Vagina (tissue), 2 donors: ENCODE data around the gene REEP1. TPM values are rescaled to one million over a fixed set of nuclear protein-coding genes. Genes with fewer than 3 reads are reported as not detected.

ENCODE experiments used
- DNase-seq, 2 donors: peaks; one replicate each; pipeline ENCODE4 v3.0.0-alpha.2; 2017; ENCODE audit errors: extremely low spot score in 2 of 2
- H3K27ac ChIP-seq: fragments of 200-600 bp; sonication (generic); one replicate; pipeline ENCODE4 v1.5.1; 2019
- H3K27me3 ChIP-seq: fragments of 200-600 bp; sonication (generic); one replicate; pipeline ENCODE4 v1.5.1; 2019
- H3K36me3 ChIP-seq, 2 donors: fragments of 200-600 bp; sonication (generic); one replicate each; pipeline ENCODE4 v1.5.1; 2017 to 2019
- H3K4me1 ChIP-seq: fragments of 200-600 bp; sonication (generic); one replicate; pipeline ENCODE4 v1.5.1; 2019
- H3K4me3 ChIP-seq, 2 donors: fragments of 200-600 bp; sonication (generic); 1 replicate in 1 of 2; 2 replicates in 1 of 2; pipeline ENCODE4 v1.5.1; 2016 to 2019
- H3K9me3 ChIP-seq: fragments of 200-600 bp; sonication (generic); one replicate; pipeline ENCODE4 v1.5.1; 2019
- POLR2A ChIP-seq, 2 donors: fragments of 450-650 bp; IDR thresholded peaks; one replicate each; pipeline ENCODE4 v1.6.1; 2017; ENCODE audit warnings: antibody characterized with exemption in 2 of 2, mild to moderate bottlenecking in 2 of 2, moderate library complexity in 2 of 2
- POLR2AphosphoS5 ChIP-seq, 2 donors: sonication (generic); formaldehyde crosslinking; IDR thresholded peaks; one replicate each; pipeline ENCODE4 v1.9.0; 2017; ENCODE audit warnings: antibody characterized with exemption in 2 of 2, mild to moderate bottlenecking in 2 of 2, low read depth in 1 of 2; ENCODE audit not compliant: insufficient read depth in 1 of 2
- intact Hi-C: fragments of 100-400 bp; cut with DNase I; formaldehyde crosslinking; loops from one replicate; pipeline ENCODE4 v1.15.1; 2023
- total RNA-seq: library from RNA; depleted of rRNA; stranded (reverse); fragments of >200 nt; gene quantifications from one replicate; pipeline ENCODE4 v1.2.3, GENCODE V29; 2016
- TF ChIP-seq, protein P1 (sequence below), 3 experiments: fragments of 450-650 bp in 2 of 3; fragments of 200-600 bp in 1 of 3; sonication (generic) in 1 of 3; IDR thresholded peaks; one replicate each; pipeline ENCODE4 v1.5.1; 2017 to 2019; ENCODE audit warnings: antibody characterized with exemption in 3 of 3, mild to moderate bottlenecking in 2 of 3, moderate library complexity in 2 of 3

REEP1 gene
- total RNA-seq, 1 donor from 2014 or later, result 13.5 TPM

GRCh38 chr2:86221066-86221684 lies 116.3 kb downstream of the REEP1 start:
- Histone ChIP-seq H3K4me1 (peaks cover 32% of the 10 kb centered on the region), H3K4me3 (no peak overlapping the region), H3K27ac (peak overlapping the region; percentile 88), H3K36me3 (no peaks in the 10 kb centered on the region), H3K9me3 (no peaks in the 10 kb centered on the region), H3K27me3 (no peaks in the 10 kb centered on the region)
- no peak for TF ChIP-seq POLR2A (IDR thresholded peaks at IDR 0.05)
- no peak for TF ChIP-seq POLR2AphosphoS5 (IDR thresholded peaks at IDR 0.05; ENCODE audit: insufficient read depth in 1 of 2, low read depth in 1 of 2)
- TF ChIP-seq, protein P1, sequence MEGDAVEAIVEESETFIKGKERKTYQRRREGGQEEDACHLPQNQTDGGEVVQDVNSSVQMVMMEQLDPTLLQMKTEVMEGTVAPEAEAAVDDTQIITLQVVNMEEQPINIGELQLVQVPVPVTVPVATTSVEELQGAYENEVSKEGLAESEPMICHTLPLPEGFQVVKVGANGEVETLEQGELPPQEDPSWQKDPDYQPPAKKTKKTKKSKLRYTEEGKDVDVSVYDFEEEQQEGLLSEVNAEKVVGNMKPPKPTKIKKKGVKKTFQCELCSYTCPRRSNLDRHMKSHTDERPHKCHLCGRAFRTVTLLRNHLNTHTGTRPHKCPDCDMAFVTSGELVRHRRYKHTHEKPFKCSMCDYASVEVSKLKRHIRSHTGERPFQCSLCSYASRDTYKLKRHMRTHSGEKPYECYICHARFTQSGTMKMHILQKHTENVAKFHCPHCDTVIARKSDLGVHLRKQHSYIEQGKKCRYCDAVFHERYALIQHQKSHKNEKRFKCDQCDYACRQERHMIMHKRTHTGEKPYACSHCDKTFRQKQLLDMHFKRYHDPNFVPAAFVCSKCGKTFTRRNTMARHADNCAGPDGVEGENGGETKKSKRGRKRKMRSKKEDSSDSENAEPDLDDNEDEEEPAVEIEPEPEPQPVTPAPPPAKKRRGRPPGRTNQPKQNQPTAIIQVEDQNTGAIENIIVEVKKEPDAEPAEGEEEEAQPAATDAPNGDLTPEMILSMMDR (IDR thresholded peaks at IDR 0.05), result peak; percentile 57 to 69 (median 68)
- DNase-seq, result peak in 1 of 2 donors; percentile 61
- intact Hi-C loops, result loop anchor here (5.0 to 10.0 kb wide), 3 partner anchors 64 to 224 kb away; partner anchors contain the start of gene KDM3A

- Histone ChIP-seq H3K4me3 (no peak overlapping the region), H3K27ac (no peak overlapping the region), H3K4me1 (peaks cover 28% of the 10 kb centered on the region), H3K36me3 (no peaks in the 10 kb centered on the region), H3K9me3 (no peaks in the 10 kb centered on the region), H3K27me3 (no peaks in the 10 kb centered on the region)
- no peak for DNase-seq
- intact Hi-C loops, result loop anchor here (5.0 to 10.0 kb wide), 3 partner anchors 65 to 225 kb away; partner anchors contain the start of gene KDM3A
- TF ChIP-seq POLR2AphosphoS5 (IDR thresholded peaks at IDR 0.05; ENCODE audit: insufficient read depth in 1 of 2, low read depth in 1 of 2) (no peak), POLR2A (IDR thresholded peaks at IDR 0.05) (no peak)
- TF ChIP-seq, protein P1 (IDR thresholded peaks at IDR 0.05), result no peak
Measured at GRCh38 chr2:86219896-86220295, 117.5 kb downstream of the REEP1 start.

DNA sequence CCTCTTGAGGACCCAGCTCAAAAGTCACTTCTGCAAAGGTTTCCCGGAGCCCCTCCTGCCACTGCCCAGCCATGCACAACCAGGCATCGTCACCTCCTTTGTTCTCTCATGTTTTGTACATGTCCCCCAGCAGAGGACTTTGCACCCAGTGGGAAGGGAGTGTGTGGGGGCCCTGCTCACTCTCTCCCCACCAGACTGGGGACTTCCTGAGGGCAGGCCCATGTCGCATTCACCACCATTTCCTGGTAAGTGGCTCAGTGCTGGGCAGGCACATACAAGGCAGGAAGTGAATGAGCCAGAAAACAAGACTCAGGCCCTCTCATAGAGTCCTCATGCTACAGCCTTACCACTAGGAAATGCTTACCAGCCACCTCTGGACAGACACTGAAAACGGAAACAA lies 119.3 kb downstream of the REEP1 start:
- Histone ChIP-seq H3K27ac (no peak overlapping the region), H3K27me3 (no peaks in the 10 kb centered on the region), H3K36me3 (peaks cover 0 to 12% of the 10 kb centered on the region in 2 donors), H3K4me3 (no peak overlapping the region), H3K9me3 (no peaks in the 10 kb centered on the region), H3K4me1 (peaks cover 11% of the 10 kb centered on the region)
- intact Hi-C loops, result no loop called here
- no peak for DNase-seq
- TF ChIP-seq, protein P1 (IDR thresholded peaks at IDR 0.05), result no peak
- TF ChIP-seq POLR2AphosphoS5 (IDR thresholded peaks at IDR 0.05; ENCODE audit: insufficient read depth in 1 of 2, low read depth in 1 of 2), result no peak
- no peak for TF ChIP-seq POLR2A (IDR thresholded peaks at IDR 0.05)

GRCh38 chr2:86216575-86217555 lies 120.6 kb downstream of the REEP1 start:
- peaks cover 0 to 17% of the 10 kb centered on the region in 2 donors for H3K36me3 ChIP-seq
- no peak overlapping the region for H3K4me3 ChIP-seq
- TF ChIP-seq POLR2AphosphoS5 (IDR thresholded peaks at IDR 0.05; ENCODE audit: insufficient read depth in 1 of 2, low read depth in 1 of 2), result no peak
- TF ChIP-seq, protein P1 (IDR thresholded peaks at IDR 0.05), result no peak
- no peak for TF ChIP-seq POLR2A (IDR thresholded peaks at IDR 0.05)
- no peaks in the 10 kb centered on the region for H3K9me3 ChIP-seq
- no peaks in the 10 kb centered on the region for H3K4me1 ChIP-seq
- DNase-seq, result no peak
- H3K27ac ChIP-seq, result no peak overlapping the region
- H3K27me3 ChIP-seq, result no peaks in the 10 kb centered on the region
- intact Hi-C loops, result no loop called here
